Endothelial cell of umbilical vein (primary cell): Measurements from ENCODE around the gene ZDHHC9. TPM values are rescaled to one million over a fixed set of nuclear protein-coding genes. Genes with fewer than 3 reads are reported as not detected.
"Not testable (repeated sequence)": the region's sequence is repeated elsewhere in the genome, so short reads cannot be mapped to it uniquely, and the experiment has no call there.

ENCODE experiments used
- BruUV-seq: library from RNA; stranded (reverse); fragments of 400-500 nt; replicated peaks from 2 replicates; lab custom pipeline; 2021; lab: Mats Ljungman, UMichigan
- CTCF ChIA-PET: fragments of 300-600, 350-600 bp; sonication (Branson Sonifier 250); formaldehyde crosslinking; loops from one replicate; lab custom pipeline; 2021; ENCODE audit warnings: antibody characterized with exemption, inconsistent platforms; lab: Charles Lee
- POLR2A ChIA-PET: fragments of 300-600, 350-600 bp; sonication (Branson Sonifier 250); formaldehyde crosslinking; loops from one replicate; lab custom pipeline; 2021; ENCODE audit warnings: antibody characterized with exemption, inconsistent platforms; lab: Charles Lee
- DNase-seq: peaks from one replicate; pipeline ENCODE4 v3.0.0-alpha.2; 2011; ENCODE audit warnings: low read depth, low spot score
- FAIRE-seq: peaks from 2 replicates; lab custom pipeline; 2011; peaks lifted over from hg19 to GRCh38; lab: Jason Lieb, UNC
- H2AFZ ChIP-seq: 2 replicates; pipeline ENCODE4 v1.6.0; 2012; ENCODE audit warnings: low read depth, low read length, control low read depth, inconsistent platforms
- H3K27ac ChIP-seq: 2 replicates; pipeline ENCODE4 v1.5.1; 2011; ENCODE audit warnings: low read depth, mild to moderate bottlenecking, control low read depth, low read length, moderate library complexity; ENCODE audit not compliant: insufficient read depth
- H3K27me3 ChIP-seq, 2 experiments: 2 replicates each; pipeline versions ENCODE4 v1.6.0 to v1.6.1; 2011; ENCODE audit warnings: low read length in 2 of 2, mixed read lengths in 1 of 2; ENCODE audit not compliant: control insufficient read depth in 2 of 2, insufficient read depth in 2 of 2
- H3K36me3 ChIP-seq, 2 experiments: 2 replicates in 1 of 2; 3 replicates in 1 of 2; pipeline ENCODE4 v1.5.1; 2011; ENCODE audit warnings: low read length in 2 of 2, mild to moderate bottlenecking in 1 of 2, moderate library complexity in 1 of 2; ENCODE audit not compliant: control insufficient read depth in 2 of 2, insufficient read depth in 2 of 2; ENCODE audit errors: extremely low read depth in 1 of 2
- H3K4me1 ChIP-seq: 3 replicates; pipeline ENCODE4 v1.5.1; 2011; ENCODE audit warnings: mild to moderate bottlenecking, low read length; ENCODE audit not compliant: control insufficient read depth, insufficient read depth; ENCODE audit errors: extremely low read depth
- H3K4me2 ChIP-seq: 2 replicates; pipeline ENCODE4 v1.6.1; 2011; ENCODE audit warnings: low read length, control low read depth, mixed read lengths; ENCODE audit not compliant: insufficient read depth
- H3K4me3 ChIP-seq, 3 experiments: fragments of 200-600 bp in 1 of 3; sonication (generic), shearing (Covaris generic) in 1 of 3; replicated peaks in 1 of 3; 2 replicates each; pipeline ENCODE4 v1.5.1; 2011 to 2016; ENCODE audit warnings: control low read depth in 3 of 3, low read length in 3 of 3, mild to moderate bottlenecking in 2 of 3, inconsistent platforms in 1 of 3, low read depth in 1 of 3, moderate library complexity in 1 of 3; ENCODE audit not compliant: insufficient read depth in 1 of 3
- H3K79me2 ChIP-seq: 2 replicates; pipeline ENCODE4 v1.6.0; 2012; ENCODE audit warnings: low read length, inconsistent platforms; ENCODE audit not compliant: control insufficient read depth, insufficient read depth
- H3K9ac ChIP-seq: replicated peaks from 2 replicates; pipeline ENCODE3; 2011; ENCODE audit warnings: low read length, control low read depth; ENCODE audit not compliant: insufficient read depth; ENCODE audit errors: extremely low read depth
- H3K9me1 ChIP-seq: replicated peaks from 3 replicates; pipeline ENCODE4 v1.6.0; 2011; ENCODE audit warnings: mild to moderate bottlenecking, low read length; ENCODE audit not compliant: control insufficient read depth, insufficient read depth; ENCODE audit errors: extremely low read depth
- H3K9me3 ChIP-seq: replicated peaks from 2 replicates; pipeline ENCODE4 v1.5.1; 2012; ENCODE audit warnings: low read length, inconsistent platforms; ENCODE audit not compliant: control insufficient read depth, insufficient read depth
- H4K20me1 ChIP-seq: replicated peaks from 2 replicates; pipeline ENCODE3; 2011; ENCODE audit warnings: mild to moderate bottlenecking, low read length; ENCODE audit not compliant: control insufficient read depth, insufficient read depth; ENCODE audit errors: extremely low read depth
- CTCF ChIP-seq, 2 donors: IDR thresholded peaks; 1 replicate in 1 of 2; 2 replicates in 1 of 2; pipeline ENCODE4 v1.5.1; 2011; ENCODE audit warnings: low read length in 2 of 2, mild to moderate bottlenecking in 2 of 2, moderate library complexity in 2 of 2, control low read depth in 1 of 2, inconsistent platforms in 1 of 2, low read depth in 1 of 2; ENCODE audit not compliant: insufficient read depth in 1 of 2; ENCODE audit errors: extremely low read depth in 1 of 2
- EZH2 ChIP-seq: IDR thresholded peaks from 2 replicates; pipeline ENCODE4 v1.6.1; 2012; ENCODE audit warnings: borderline replicate concordance, low read depth, mild to moderate bottlenecking, moderate library complexity, low read length, inconsistent platforms; ENCODE audit not compliant: severe bottlenecking
- FOS ChIP-seq: IDR thresholded peaks from 2 replicates; pipeline ENCODE4 v1.6.1; 2011; ENCODE audit warnings: mild to moderate bottlenecking, low read length, moderate library complexity, borderline replicate concordance; ENCODE audit not compliant: insufficient read depth
- GATA2 ChIP-seq: IDR thresholded peaks from 2 replicates; pipeline ENCODE4 v1.7.0; 2011; ENCODE audit warnings: low read depth, mild to moderate bottlenecking, moderate library complexity, mixed read lengths, low read length; ENCODE audit not compliant: insufficient read length, insufficient read depth
- JUN ChIP-seq: IDR thresholded peaks from 2 replicates; pipeline ENCODE4 v1.6.1; 2011; ENCODE audit warnings: borderline replicate concordance, low read depth; ENCODE audit not compliant: insufficient read length, insufficient read depth
- MAX ChIP-seq: IDR thresholded peaks from 2 replicates; pipeline ENCODE4 v1.6.1; 2011; ENCODE audit not compliant: insufficient read depth, insufficient read length
- MYC ChIP-seq: IDR thresholded peaks from one replicate; pipeline ENCODE4 v1.6.1; 2011; ENCODE audit warnings: mild to moderate bottlenecking, low read depth, low read length
- POLR2A ChIP-seq: IDR thresholded peaks from 2 replicates; pipeline ENCODE4 v1.6.1; 2012; ENCODE audit warnings: low read depth, mild to moderate bottlenecking, control low read depth, low read length
- POLR2AphosphoS5 ChIP-seq: IDR thresholded peaks from 2 replicates; pipeline ENCODE4 v1.6.1; 2012; ENCODE audit warnings: low read depth, mild to moderate bottlenecking, control low read depth, low read length, moderate library complexity; ENCODE audit not compliant: insufficient read depth
- dilution Hi-C: fragments of 300-500 bp; cut with MboI; formaldehyde crosslinking; loops from one replicate; pipeline ENCODE4 v1.15.0; 2019; ENCODE audit warnings: low sequenced_read_pairs; ENCODE audit not compliant: extremely low pct_ligation_motif_present
- intact Hi-C: fragments of 100-400 bp; cut with micrococcal nuclease; formaldehyde crosslinking; loops from one replicate; pipeline ENCODE4 v1.10.0; 2022
- polyA plus RNA-seq, 4 experiments: library from polyadenylated mRNA; depleted of rRNA in 3 of 4; stranded (reverse) in 3 of 4; unstranded in 1 of 4; fragments of >200 nt; gene quantifications; 2 replicates each; pipeline versions ENCODE4 v1.2.1 to v1.2.3, GENCODE V29; 2011 to 2012; ENCODE audit warnings: missing spikeins in 1 of 4
- total RNA-seq: library from RNA; stranded (reverse); gene quantifications from 2 replicates; pipeline ENCODE4 v1.2.3, GENCODE V29; 2021

Gene ZDHHC9
- total and polyA plus RNA-seq, 2 donors (not counting 3 experiments of a cell fraction or from before 2014, with no cell fraction given): 27.4 to 33.6 TPM

- DNase-seq, H3K9me3 ChIP-seq, H3K36me3 ChIP-seq, intact Hi-C loops, H2AFZ ChIP-seq, dilution Hi-C loops, H3K4me2 ChIP-seq, H3K9me1 ChIP-seq, FAIRE-seq, H3K4me3 ChIP-seq, H3K4me1 ChIP-seq, H3K27ac ChIP-seq, BruUV-seq, CTCF ChIA-PET, H4K20me1 ChIP-seq, H3K27me3 ChIP-seq, H3K9ac ChIP-seq, POLR2A ChIA-PET, H3K79me2 ChIP-seq: not testable (repeated sequence)
Observed at GRCh38 chrX:129851825-129852224, 8.1 kb upstream of the ZDHHC9 start.

- Histone ChIP-seq H3K4me1 (peaks cover 4% of the 10 kb centered on the region), H3K79me2 (peaks cover 6% of the 10 kb centered on the region), H4K20me1 (no peaks in the 10 kb centered on the region), H3K9me3 (no peaks in the 10 kb centered on the region), H3K4me2 (no peak overlapping the region), H2AFZ (no peak overlapping the region), H3K9me1 (no peaks in the 10 kb centered on the region), H3K27ac (no peak overlapping the region), H3K9ac (no peak overlapping the region), H3K27me3 (peaks cover 3 to 6% of the 10 kb centered on the region in 2 experiments), H3K4me3 (no peak overlapping the region), H3K36me3 (no peaks in the 10 kb centered on the region)
- FAIRE-seq: no peak
- no peak for DNase-seq
- dilution Hi-C loops (no loop called here), intact Hi-C loops (no loop called here)
- ChIA-PET CTCF (interaction anchor here (1.2 to 1.6 kb wide), 2 partner anchors 18 to 214 kb away, joined by 3 to 4 read pairs; no protein-coding TSS in a partner anchor), POLR2A (interaction anchor here (0.5 kb wide), 1 partner anchor 136 kb away, joined by 3 read pairs; no protein-coding TSS in a partner anchor)
- no TSS peak for BruUV-seq
- TF ChIP-seq GATA2: no peak
- TF ChIP-seq MAX: no peak
- no peak for TF ChIP-seq POLR2AphosphoS5
- no peak for TF ChIP-seq POLR2A
- TF ChIP-seq CTCF (IDR thresholded peaks at IDR 0.05; ENCODE audit: extremely low read depth in 1 of 2, insufficient read depth in 1 of 2, low read depth in 1 of 2, low read length in 2 of 2): no peak
- no peak for TF ChIP-seq JUN
- TF ChIP-seq EZH2: no peak
- no peak for TF ChIP-seq FOS
- no peak for TF ChIP-seq MYC
Observed at GRCh38 chrX:129846716-129847115, 3.0 kb upstream of the ZDHHC9 start.
